VCaP (cell line): ENCODE results near the gene NOS1.
"Not testable (repeated sequence)": the region's sequence is repeated elsewhere in the genome, so short reads cannot be mapped to it uniquely, and the experiment has no call there.

ENCODE experiments used
- H3K27ac ChIP-seq: fragments of 450-650 bp; 2 replicates; pipeline ENCODE4 v1.5.1; 2017
- CTCF ChIP-seq: fragments of 450-650 bp; conservative IDR thresholded peaks from 2 replicates; pipeline ENCODE4 v1.5.1; 2017; ENCODE audit warnings: mild to moderate bottlenecking, moderate library complexity

Gene NOS1

GRCh38 chr12:117187421-117187820 lies 174.0 kb downstream of the NOS1 start:
- peak overlapping the region; percentile 91 for H3K27ac ChIP-seq
- TF ChIP-seq CTCF, result no peak

GRCh38 chr12:117182866-117183265 lies 178.6 kb downstream of the NOS1 start:
- TF ChIP-seq CTCF, result no peak

GRCh38 chr12:117181468-117181843 lies 180.0 kb downstream of the NOS1 start:
- not testable (repeated sequence) for H3K27ac ChIP-seq

More at GRCh38 chr12:117182866-117183265, 178.6 kb downstream of the NOS1 start:
- H3K27ac ChIP-seq, result no peak overlapping the region

GRCh38 chr12:117180758-117181467 lies 180.5 kb downstream of the NOS1 start:
- H3K27ac ChIP-seq, result no peak overlapping the region
- TF ChIP-seq CTCF, result no peak

- no peak overlapping the region for H3K27ac ChIP-seq
- no peak for TF ChIP-seq CTCF
Observed at GRCh38 chr12:117178745-117179144, 182.7 kb downstream of the NOS1 start.

DNA sequence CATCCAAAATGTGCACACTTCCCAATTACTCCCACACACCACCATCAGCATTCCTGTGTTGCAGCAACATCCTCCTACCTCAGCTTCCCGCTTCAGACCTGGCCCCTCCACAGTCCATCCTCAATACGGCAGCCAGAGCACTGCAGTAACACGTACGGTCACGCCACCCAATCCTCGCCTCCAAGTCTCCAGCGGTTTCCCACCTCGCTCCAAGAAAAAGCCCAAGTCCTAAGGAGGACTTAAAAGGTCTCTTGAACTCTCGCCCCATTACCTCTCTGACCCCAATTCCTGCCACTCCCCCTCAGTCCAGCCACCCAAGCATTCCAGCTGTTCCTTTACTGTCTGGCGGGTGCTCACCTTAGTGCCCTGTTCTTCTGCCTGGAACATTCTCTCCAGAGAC lies 183.1 kb downstream of the NOS1 start:
- no peak overlapping the region for H3K27ac ChIP-seq
- no peak for TF ChIP-seq CTCF

DNA sequence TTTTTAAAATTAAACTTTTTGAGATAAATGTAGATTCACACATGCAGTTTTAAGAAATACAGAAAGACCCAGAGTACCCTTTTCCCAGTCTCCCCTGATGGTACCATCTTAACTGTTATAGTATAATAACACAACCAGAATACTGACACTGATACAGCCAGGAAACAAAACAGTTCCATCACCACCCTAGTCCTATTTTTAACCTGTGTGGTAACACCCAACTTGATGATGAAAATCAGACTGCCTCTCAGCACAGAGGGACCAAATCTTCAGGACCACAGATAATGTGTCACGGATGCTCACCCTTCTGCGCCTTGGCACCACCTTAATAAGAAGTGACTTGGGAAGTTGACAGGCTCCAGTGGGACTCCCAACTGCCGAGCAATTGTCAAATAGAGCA lies 189.3 kb downstream of the NOS1 start:
- H3K27ac ChIP-seq, result no peak overlapping the region
- TF ChIP-seq CTCF, result no peak

DNA sequence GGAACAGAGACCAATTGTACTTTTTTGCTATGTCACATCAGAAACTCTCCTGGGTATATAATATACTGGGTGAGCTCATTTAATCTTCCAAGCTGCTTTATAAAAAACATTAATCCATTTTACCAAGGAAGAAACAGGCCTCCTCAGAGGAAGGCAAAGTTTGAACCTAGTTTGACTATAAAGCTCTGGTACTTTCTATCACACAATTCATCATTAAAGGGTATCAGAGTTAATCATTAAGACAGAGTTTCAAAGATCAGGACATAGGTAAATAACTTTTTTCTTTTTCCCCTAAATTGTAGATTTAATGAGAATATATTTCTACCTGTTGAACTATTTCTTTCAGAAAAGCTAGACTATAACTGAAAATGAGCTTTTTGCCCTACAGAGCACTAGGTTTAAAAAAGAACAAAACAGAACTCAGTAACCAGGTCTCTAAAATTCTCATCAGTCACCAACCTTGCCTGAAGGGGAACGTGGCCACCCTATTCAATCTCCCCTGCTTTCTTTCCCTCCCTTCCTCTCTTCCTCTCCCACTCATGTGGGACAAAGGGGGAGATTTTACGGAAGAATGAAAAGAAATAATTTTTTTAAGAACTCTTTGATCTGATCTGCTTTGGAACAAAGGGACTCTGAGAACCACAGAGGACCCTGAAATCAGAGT lies 189.8 kb downstream of the NOS1 start:
- no peak overlapping the region for H3K27ac ChIP-seq

More for the DNA sequence above, 189.8 kb downstream of the NOS1 start:
- TF ChIP-seq CTCF, result no peak
